GM18511 (cell line): ENCODE measurements around the gene FMOD.

Source experiments
- ATAC-seq: cut with Tn5 transposase; IDR thresholded peaks from one replicate; pipeline ENCODE4 v1.9.1; 2021; ENCODE audit warnings: mild to moderate bottlenecking, moderate library complexity; ENCODE audit not compliant: unreplicated experiment

Gene FMOD

DNA sequence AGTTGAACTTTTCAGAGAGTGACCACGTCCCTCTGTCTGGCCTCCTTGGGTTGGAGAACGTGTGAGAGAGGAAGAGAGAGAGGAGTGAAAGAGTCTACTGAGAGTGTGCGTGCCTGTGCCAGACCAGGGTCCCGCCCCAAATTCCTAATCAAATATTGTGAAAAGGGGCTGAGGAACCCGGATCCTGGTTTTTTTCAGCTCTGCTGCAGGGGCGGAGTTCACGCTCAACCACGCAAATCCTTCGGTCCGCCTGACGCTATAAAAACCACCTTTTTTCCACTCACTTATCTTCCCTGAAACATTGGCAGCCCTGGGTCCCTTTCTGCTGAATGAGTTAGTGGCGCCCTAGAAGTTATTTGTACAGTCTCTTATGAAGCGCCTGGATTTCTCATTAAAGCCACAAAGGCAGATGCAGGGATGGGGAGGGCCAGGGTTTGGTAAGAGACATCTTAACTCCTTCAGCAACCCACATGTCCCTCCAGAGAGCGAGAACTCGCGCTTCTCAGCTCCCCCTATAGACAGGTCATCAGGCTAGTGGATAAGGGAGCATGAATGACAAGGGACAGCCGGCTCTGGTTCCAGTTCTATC lies at the start of gene FMOD:
TSS of gene FMOD (minus strand) at position 86 of the 589 bp plus-strand sequence. CDS start 2,852 bp downstream, outside the sequence.
- ATAC-seq, result no peak

DNA sequence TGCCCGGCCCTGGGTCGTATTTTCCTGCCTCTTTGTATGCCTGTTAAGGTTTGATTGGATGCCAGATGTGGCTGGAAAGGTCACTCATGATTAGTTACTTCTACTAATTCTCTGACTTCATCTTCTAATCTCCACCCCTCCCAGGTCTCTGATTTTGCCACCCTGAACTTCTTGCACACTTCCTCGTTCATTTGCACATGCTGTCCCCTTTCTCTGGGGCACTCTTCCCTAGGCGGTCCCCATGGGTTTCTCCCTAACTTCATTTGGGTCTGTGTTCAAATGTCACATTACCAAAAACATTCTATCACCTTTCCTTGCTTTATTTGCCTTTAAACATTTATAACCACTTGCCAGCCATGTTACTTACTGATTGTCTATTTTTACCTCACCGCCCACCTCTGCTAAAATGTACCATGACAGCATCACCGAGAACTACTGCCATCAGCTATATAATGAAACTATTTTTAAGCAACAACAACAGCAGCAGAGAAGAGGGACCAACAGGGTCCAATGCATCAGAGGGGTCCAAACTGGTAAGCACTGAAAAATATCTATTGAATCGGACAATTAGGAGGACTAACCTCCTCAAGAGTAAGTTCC lies 45.8 kb upstream of the FMOD start:
- no peak for ATAC-seq

DNA sequence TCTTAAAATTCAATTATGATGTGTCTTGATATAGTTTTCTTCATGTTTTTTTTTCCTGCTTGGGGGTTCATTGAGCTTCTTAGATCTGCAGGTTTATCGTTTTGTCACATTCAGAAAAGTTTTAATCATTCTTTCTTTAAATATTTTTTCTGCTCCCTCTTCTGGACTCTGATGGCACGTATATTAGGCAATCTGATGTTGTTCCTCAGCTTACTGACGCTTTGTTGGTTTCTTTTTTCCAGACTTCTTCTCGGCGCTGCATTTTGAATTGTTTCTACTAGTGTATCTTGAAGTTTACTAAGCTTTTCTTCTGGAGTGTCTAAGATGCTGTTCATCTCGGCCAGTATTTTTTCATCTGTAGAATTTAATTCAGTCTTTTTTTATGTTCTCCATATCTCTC lies 44.8 kb upstream of the FMOD start:
- ATAC-seq, result no peak

DNA sequence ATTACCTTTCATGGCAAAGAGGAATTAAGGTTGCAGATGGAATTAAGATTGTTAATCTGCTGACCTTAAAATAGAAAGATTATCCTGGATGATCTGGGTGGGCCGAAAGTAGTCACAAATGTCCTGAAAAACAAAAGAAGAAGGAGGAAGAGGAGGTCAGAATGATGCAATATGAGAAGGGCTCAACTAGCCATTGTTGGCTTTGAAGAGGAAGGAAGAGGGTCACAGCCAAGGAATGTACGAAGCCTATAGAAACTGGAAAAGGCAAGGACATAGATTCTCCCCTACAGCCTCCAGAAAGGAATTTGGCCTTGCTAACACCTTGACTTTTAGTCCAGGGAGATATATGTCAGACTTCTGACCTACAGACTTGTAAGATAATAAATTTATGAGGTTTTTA lies 39.4 kb upstream of the FMOD start:
- ATAC-seq, result no peak

DNA sequence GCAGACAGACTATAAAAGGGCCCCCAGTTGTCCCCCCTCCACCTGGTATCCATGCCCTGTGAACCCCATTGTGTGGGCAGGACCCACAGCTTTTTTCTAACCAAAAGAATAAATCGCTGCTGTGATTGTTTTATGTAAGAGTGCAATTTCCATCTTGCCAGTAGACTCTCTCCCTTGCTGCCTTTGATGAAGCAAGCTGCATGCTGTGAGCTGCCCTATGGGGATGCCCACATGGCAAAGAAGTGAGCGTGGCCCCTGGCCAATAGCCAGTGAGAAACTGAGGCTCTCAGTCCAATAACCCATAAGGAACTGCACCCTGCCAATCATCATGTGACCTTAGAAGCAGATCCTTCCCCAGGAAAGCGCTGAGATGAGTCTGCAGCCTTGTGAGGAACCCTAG lies 37.8 kb upstream of the FMOD start:
- no peak for ATAC-seq

DNA sequence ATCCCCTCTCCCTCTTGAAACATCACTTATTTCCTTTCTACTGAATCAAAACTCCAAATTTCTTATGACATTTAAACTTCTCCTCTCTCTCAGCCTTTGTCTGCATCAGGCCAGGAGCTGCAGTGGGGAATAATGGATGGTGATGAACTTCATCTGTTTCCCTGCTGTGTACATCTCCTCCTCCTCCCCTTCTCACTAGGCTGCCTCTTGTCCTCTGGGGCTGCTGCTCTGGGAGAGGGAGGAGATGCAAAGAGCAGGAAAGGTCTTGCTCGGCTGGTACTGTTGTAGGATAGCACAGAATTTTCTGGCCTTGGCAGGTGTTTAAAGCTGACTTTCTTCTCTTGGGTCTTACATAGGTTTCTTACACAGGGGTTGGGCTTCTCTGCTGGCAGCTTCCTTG lies 31.1 kb upstream of the FMOD start:
- no peak for ATAC-seq

DNA sequence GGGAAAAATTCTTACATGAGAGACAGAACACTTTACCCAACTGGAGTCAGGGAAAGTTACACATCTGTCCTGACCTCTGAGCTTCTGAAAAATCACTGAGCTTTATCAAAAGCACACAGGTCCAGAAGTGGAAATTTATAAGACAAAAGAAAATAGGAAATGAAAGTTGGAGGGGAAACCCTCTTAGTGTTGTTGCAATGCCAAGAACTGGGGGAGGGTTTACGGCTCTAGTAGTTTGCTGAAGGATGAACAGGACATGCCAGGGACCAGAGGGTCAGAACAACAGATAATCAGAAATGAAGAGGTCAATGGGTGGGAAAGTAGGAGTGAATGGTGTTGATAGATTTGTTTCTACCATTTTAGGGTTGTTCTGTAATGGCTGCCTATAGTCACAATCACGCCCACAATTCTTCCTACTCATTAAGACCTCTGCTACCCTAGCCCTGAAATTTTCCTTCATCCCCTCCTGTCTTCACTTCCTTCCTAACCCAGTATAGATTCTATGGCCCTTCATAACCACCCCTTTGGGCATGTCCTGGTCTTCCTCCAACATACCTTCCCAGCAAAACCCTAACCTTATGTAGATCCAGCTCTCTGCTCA lies 30.3 kb upstream of the FMOD start:
- peak; percentile 85 for ATAC-seq

DNA sequence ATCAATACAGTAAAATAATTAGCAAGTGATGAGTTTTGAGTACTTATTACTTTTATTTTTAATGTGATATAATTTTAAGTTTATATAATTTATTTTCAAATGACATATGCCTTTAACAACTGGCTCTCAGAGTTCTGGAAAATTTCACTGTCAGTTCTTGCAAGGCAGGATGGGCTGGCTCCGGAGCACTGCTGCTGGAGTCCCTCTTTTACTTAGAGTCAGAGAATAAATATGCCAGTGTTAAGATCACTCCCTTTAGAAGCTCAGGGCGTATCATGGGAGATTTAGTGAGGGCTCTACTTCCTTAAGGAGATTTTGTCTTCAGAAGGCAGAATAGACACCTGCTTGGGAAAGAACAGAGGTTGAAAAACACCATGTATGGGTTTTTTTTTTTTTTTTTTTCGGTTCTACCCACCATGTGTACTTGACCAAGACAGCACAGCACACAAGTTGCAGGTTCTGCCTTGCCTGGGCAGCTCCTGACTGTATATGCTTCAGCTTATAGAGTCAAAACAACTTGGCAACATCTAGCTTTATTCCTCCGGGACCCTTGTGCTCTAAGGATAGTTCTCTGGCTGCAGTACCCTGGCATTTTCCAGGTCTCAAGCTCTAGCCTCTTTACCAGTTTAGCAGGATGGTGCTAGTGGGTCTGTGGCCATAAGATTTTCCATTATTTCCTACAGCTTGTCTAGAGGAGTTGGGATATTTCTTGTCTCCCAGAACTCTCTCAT lies 29.7 kb upstream of the FMOD start:
- peak; percentile 59 for ATAC-seq

DNA sequence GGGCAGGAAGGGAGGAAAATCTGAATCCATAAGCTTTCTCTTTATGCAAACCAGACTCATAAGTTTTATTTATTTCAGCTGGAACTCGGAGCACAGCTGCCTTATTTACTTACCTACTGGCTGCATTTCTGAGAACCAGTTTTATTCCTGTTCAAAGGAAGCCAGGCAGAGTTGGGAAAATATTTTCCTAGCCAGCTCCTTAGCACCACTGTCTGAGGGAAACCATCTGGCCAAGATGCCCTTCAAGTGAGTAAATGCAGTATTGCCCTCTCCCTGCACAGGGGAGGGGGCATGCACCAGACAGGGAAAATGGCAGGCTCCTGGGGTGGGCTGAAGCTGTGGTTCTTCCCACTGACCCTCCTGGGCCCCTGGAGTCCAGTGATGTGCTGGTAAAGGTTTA lies 28.9 kb upstream of the FMOD start:
- ATAC-seq, result no peak

DNA sequence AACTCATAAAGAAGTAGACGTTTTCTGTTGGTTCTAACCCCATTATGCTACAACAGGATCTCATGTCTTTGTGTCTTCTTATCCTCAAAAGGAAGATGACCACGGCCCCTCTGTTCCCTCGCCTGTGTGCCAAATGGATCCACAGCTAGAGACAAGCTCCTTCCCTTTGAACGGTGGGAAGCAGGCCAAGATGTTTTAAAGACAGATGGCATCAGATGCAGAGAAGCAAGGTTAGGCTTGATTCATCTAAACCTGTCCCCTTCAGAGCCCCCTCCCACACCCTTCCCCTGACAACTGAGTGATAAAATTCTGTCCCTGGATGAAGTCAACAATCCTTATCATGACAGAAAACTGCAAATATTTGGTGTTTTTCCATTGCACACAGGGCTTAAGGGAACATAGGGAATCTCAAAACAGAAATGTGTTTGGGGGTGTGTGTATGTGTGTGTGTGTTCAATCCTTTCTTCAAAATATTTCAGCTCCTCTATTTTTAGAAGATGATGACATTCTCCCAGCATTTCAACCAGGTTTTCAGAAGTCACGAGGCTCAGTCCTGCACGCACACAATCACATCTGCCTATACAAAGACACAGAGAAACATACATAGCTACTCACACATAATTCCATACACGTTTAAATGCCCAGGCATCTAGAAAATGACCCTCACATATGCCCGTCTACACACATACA lies 27.8 kb upstream of the FMOD start:
- no peak for ATAC-seq

DNA sequence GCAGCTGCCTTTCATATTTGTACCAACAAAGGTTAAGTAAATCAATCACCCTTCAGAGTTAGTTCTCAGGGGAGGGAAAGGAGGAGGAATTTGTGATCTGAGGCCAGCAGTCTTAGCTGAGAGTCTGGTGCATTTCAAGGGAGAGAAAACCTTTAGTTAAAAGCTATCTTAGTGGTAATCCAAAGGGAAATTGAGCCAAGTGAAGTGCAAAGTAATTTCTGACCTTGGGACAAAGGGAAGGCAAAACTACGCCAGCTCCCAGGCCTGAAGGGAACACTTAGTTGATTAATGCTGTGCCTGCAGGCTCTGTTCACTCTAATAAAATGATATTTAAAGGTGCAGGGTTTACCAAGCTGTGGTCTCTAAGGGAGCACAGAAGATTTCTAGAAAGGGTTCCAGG lies 23.1 kb upstream of the FMOD start:
- no peak for ATAC-seq

DNA sequence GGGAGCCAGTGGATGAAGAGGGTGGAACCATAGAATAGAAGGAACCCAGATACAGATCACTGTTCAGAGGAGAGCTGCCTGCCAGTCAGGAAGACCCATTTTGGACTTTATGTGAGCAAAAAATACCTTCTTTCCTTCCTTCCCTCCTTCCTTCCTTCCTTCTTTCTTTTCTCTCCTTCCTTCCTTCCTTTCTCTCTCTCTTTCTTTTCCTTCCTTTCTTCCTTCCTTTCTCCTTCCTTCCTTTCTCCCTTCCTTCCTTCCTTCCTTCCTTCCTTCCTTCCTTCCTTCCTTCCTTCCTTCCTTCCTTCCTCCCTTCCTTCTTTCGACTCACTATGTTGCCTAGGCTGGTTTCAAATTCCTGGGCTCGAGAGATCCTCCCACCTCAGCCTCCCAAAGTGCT lies 22.1 kb upstream of the FMOD start:
- no peak for ATAC-seq

DNA sequence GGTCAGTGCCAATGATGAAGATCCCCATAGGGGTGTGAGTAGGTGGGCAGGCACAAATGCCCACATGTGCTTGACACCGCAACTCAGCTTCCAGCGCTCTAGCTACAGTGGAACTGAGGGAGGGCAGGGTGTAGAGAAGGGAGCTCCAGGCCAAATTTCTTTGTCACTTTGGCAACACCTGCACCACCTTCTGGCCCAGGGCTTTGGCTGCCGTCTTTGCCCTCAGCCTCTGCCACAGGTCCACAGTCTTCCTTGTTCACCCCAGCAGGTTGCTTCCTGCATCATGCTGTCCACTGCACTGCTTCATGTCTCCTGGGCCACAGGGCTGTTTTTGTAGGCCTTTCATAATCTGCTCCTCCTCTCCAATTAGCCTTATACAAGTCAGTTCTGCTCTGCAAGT lies 20.4 kb upstream of the FMOD start:
- ATAC-seq, result no peak

DNA sequence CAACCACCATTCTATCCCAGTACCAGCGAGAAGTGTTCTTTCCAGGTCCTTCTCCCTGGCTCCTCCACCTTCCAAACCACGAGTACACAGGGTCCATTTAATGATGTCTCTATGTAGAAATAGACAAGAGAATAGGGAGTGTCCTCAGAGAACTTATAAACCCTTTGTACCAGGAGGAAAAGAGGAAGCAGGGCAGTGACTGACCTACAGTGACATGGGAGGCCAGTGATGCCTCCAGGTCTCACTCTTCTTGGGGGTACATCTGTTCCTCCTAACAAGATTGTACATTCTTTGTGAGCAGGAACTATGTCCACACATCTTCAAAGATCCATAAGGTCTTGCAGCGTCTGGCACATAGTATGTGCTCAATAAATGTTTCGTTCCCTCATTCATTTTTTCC lies 18.7 kb upstream of the FMOD start:
- ATAC-seq, result no peak

DNA sequence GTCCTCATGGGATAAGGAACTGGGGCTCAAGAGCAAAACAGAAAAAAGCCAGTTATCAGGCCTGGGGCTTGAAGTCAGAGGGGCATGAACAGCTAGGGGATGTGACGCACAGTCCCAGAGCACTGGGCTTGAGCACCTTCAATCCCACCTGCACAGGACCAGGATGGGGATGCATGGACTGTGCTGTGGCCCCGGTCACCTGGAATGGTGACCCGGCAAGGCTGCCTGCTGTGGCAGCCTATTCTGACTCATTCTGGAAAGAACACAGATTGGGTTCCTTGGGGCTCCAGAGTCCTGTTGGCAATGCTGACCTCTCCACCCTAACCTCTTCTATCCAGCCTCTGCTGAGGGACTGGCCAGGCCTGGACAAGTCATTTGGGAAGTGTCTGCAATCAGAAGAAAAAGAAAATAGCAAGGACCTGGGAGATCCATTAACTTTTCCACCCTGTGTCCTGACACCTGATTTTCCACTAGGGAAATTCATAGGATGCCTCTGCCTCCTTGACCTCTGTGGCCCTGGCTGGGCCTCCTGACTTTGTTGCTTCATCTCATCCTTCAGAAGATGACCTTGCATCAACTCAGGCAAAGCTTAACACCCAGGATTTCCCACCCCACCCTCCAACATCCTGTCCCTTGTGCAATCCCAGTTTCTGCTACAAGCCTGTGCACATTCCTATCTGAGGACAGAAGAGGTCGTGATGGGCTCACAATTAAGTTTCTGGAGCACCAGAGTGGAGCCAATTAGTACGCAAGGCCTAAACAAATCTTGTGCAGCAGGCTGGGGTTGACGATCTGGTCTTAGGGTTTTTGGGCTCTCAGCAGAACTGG lies 17.9 kb upstream of the FMOD start:
- no peak for ATAC-seq

DNA sequence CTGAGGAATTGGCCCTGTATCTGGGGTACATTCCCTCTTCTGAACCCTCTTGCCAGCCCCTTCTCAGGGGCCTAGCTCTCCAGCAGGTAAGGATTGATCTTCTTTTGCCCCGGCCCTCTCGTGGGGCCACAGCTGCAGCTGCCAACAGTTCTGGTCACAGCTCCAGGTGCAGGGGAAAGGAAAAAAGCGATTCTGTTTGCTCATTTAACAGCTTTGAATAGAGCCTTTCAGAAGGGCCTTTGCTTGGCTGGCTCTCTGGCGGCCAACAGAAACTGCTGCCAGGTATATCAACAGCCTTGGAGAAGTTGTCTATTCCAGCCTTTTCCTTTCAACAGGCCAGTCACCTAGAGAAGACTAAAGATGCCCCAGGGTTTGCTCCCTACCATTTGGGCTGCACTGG lies 16.1 kb upstream of the FMOD start:
- no peak for ATAC-seq

DNA sequence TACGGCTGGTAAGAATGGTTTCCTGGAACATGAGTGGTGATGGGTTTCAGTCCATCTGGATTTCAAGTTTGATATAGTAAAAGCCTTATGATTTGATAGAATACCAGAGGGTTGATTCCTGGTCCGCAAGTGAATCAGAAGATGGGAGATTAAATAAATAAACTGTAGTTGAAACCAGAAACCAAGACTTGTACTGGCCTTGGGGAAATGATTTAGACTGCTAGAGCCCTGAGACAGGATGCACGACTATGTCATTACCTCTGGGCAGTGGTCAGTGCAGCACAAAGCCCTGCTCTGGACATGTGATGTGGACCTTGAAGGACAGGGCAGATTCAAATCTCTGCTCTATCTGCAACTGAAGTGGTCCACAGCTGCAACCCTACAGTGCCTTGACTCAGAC lies 15.6 kb upstream of the FMOD start:
- ATAC-seq, result no peak

DNA sequence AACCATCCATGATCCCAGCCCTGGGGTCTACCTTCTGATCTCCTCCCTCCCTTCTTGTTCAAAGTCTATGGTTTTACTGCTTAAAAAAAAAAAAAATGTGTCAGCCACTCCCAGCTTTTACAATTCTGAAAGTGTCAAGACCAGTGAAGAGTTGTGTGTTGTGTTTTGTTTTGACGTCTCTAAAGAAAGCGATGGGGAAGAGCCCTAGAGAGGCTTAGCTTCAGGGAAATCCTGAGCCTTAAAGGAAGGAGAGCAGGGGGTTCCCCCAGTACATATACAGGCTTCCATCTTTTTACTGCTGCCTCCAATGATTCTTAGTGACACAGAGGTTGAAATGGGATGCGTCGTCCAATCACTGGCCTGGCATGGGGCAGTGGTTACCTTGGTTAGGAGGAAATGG lies 13.9 kb upstream of the FMOD start:
- ATAC-seq, result no peak

DNA sequence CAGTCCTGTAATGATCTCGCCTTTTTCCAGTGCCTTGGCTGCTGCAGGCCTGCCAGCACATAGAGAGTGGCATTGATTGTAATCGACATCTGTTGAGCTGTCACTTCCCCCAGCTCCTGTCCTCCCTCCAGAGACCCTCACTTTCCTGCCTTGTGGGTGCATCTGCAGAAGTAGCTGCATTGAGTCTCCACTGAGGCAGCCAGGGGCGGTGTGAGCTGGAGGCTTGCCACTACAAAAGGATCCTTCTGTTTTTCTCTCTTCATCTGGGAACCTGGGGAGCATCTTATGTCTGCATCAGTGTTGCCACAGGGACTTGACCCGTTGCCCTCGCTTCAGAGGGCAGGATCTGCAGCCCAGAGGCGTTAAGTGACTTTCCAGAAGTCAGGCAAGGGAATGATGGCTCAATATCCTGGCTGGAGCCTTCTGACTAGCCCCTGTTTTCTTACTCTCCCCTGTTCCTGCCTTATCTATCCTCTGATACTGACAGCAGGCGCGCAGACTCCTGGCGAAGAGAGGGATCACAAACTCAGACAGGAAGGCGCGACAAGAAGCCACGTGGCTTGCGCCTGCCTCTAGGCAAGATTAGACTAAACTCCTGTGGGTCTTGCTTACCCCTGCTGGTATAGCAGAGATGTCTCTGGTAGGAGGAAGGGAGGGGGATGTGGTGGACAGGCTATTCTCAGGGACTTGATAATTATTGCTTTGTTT lies 13.3 kb upstream of the FMOD start:
- ATAC-seq, result no peak

DNA sequence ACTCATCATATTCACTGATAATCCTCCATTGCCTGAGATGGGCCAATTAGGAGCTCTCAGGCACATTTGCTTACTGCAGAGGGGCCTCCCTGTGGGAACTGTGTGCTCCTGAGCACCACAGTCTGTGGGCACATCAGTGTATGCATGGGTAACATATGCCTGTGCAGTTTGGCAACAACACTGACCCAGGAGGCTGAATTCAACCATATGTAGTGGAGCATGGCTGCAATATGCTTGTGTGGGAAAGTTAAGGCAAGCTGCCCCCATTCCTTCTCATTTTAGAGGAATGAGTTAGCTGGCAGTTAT lies 11.8 kb upstream of the FMOD start:
- no peak for ATAC-seq
